SK-N-SH treated with all-trans-retinoic acid at 6 μM for 48 hours (cell line): ENCODE data around the gene CBFA2T3.

Experiments used
- ATAC-seq: fragments of 200-7000 bp; cut with Tn5 transposase; 3 replicates; pipeline ENCODE4 v1.9.1; 2020; ENCODE audit warnings: mild to moderate bottlenecking, moderate library complexity
- ARNTL ChIP-seq: fragments of 450-650 bp; formaldehyde crosslinking; IDR thresholded peaks from 2 replicates; pipeline ENCODE4 v1.5.0; 2020; ENCODE audit warnings: low read depth, mild to moderate bottlenecking, moderate library complexity, borderline replicate concordance
- BACH2 ChIP-seq: fragments of 250-450 bp; sonication (Bioruptor Pico); IDR thresholded peaks from 2 replicates; pipeline ENCODE4 v1.9.0; 2021; ENCODE audit warnings: mild to moderate bottlenecking, borderline replicate concordance
- CREB5 ChIP-seq: fragments of 250-450 bp; sonication (Bioruptor Pico); IDR thresholded peaks from 2 replicates; pipeline ENCODE4 v1.5.1; 2020; ENCODE audit warnings: low read depth, mild to moderate bottlenecking, moderate library complexity
- CSDC2 ChIP-seq: fragments of 250-450 bp; sonication (Bioruptor Pico); IDR thresholded peaks from 2 replicates; pipeline ENCODE4 v1.5.0; 2020; ENCODE audit warnings: mild to moderate bottlenecking, moderate library complexity
- CSRNP3 ChIP-seq: fragments of 250-450 bp; sonication (Bioruptor Pico); IDR thresholded peaks from 2 replicates; pipeline ENCODE4 v1.5.1; 2021; ENCODE audit warnings: mild to moderate bottlenecking, moderate library complexity
- ESRRG ChIP-seq: fragments of 250-450 bp; sonication (Bioruptor Pico); IDR thresholded peaks from 2 replicates; pipeline ENCODE4 v1.6.1; 2021; ENCODE audit warnings: mild to moderate bottlenecking
- GLIS3 ChIP-seq: fragments of 250-450 bp; sonication (Bioruptor Pico); IDR thresholded peaks from 2 replicates; pipeline ENCODE4 v1.5.0; 2020; ENCODE audit warnings: mild to moderate bottlenecking, moderate library complexity
- ISL1 ChIP-seq: fragments of 250-450 bp; sonication (Bioruptor Pico); IDR thresholded peaks from 2 replicates; pipeline ENCODE4 v2.1.2; 2022; ENCODE audit warnings: mild to moderate bottlenecking, moderate library complexity
- PATZ1 ChIP-seq: fragments of 250-450 bp; sonication (Bioruptor Pico); IDR thresholded peaks from 2 replicates; pipeline ENCODE4 v1.8.0; 2020; ENCODE audit warnings: mild to moderate bottlenecking, moderate library complexity, borderline replicate concordance
- PPARA ChIP-seq: fragments of 250-450 bp; sonication (Bioruptor Pico); IDR thresholded peaks from 2 replicates; pipeline ENCODE4 v1.5.0; 2020; ENCODE audit warnings: mild to moderate bottlenecking, borderline replicate concordance
- RARB ChIP-seq: fragments of 250-450 bp; sonication (Bioruptor Pico); IDR thresholded peaks from 2 replicates; pipeline ENCODE4 v1.8.0; 2021; ENCODE audit warnings: mild to moderate bottlenecking, moderate library complexity
- SNAI2 ChIP-seq: fragments of 250-450 bp; sonication (Bioruptor Pico); IDR thresholded peaks from 2 replicates; pipeline ENCODE4 v1.5.0; 2020; ENCODE audit warnings: mild to moderate bottlenecking, moderate library complexity
- TCF4 ChIP-seq: fragments of 250-450 bp; sonication (Bioruptor Pico); IDR thresholded peaks from 2 replicates; pipeline ENCODE4 v1.8.0; 2021; ENCODE audit warnings: mild to moderate bottlenecking, moderate library complexity, borderline replicate concordance
- TOX ChIP-seq: fragments of 250-450 bp; sonication (Bioruptor Pico); IDR thresholded peaks from 2 replicates; pipeline ENCODE4 v1.8.0; 2021; ENCODE audit warnings: mild to moderate bottlenecking, moderate library complexity, borderline replicate concordance
- TSHZ2 ChIP-seq: fragments of 250-450 bp; sonication (Bioruptor Pico); IDR thresholded peaks from 2 replicates; pipeline ENCODE4 v1.5.0; 2020; ENCODE audit warnings: mild to moderate bottlenecking, moderate library complexity
- ZFP3 ChIP-seq: fragments of 250-450 bp; sonication (Bioruptor Pico); IDR thresholded peaks from 2 replicates; pipeline ENCODE4 v1.5.0; 2020; ENCODE audit warnings: mild to moderate bottlenecking, moderate library complexity
- ZFP30 ChIP-seq: fragments of 450-650 bp; formaldehyde crosslinking; IDR thresholded peaks from 2 replicates; pipeline ENCODE4 v1.5.0; 2022; ENCODE audit warnings: mild to moderate bottlenecking, moderate library complexity
- ZNF565 ChIP-seq: fragments of 450-650 bp; formaldehyde crosslinking; conservative IDR thresholded peaks from 2 replicates; pipeline ENCODE4 v1.5.0; 2020; ENCODE audit warnings: low read depth, mild to moderate bottlenecking, moderate library complexity
- ZNF70 ChIP-seq: fragments of 450-650 bp; formaldehyde crosslinking; IDR thresholded peaks from 2 replicates; pipeline ENCODE4 v1.5.0; 2020; ENCODE audit warnings: mild to moderate bottlenecking, moderate library complexity
- ZNF8 ChIP-seq: fragments of 450-650 bp; formaldehyde crosslinking; IDR thresholded peaks from 2 replicates; pipeline ENCODE4 v1.5.0; 2020; ENCODE audit warnings: mild to moderate bottlenecking, moderate library complexity

The CBFA2T3 gene

GRCh38 chr16:88927661-88928060 is 49.3 kb downstream of the CBFA2T3 start:
- no peak for ATAC-seq
- TF ChIP-seq GLIS3 (CRISPR knock-in tag) = no peak
- TF ChIP-seq ZNF70 (CRISPR knock-in tag) = no peak
- TF ChIP-seq ZNF565 (CRISPR knock-in tag) = no peak
- no peak for TF ChIP-seq ARNTL
- TF ChIP-seq PPARA (CRISPR knock-in tag) = no peak
- TF ChIP-seq SNAI2 = no peak
- no peak for TF ChIP-seq CSDC2 (CRISPR knock-in tag)
- no peak for TF ChIP-seq ESRRG (CRISPR knock-in tag)
- TF ChIP-seq ISL1 (CRISPR knock-in tag) = no peak

- TF ChIP-seq ZNF565 (CRISPR knock-in tag) (no peak), ARNTL (no peak), ZNF8 (CRISPR knock-in tag) (no peak), TCF4 (no peak), ZNF70 (CRISPR knock-in tag) (no peak), SNAI2 (no peak), ZFP30 (CRISPR knock-in tag) (no peak), ZFP3 (CRISPR knock-in tag) (no peak), TOX (CRISPR knock-in tag) (no peak), BACH2 (CRISPR knock-in tag) (no peak), PPARA (CRISPR knock-in tag) (no peak)
- TF ChIP-seq, all 23 proteins: peak for 0
- no peak for ATAC-seq
Measured at GRCh38 chr16:88927010-88927409, 50.0 kb downstream of the CBFA2T3 start.

GRCh38 chr16:88926374-88926990 is 50.5 kb downstream of the CBFA2T3 start:
- ATAC-seq = no peak

GRCh38 chr16:88925540-88925887 is 51.5 kb downstream of the CBFA2T3 start:
- no peak for ATAC-seq
- TF ChIP-seq TSHZ2 (no peak), BACH2 (CRISPR knock-in tag) (no peak), ZNF70 (CRISPR knock-in tag) (no peak), CREB5 (no peak), ESRRG (CRISPR knock-in tag) (no peak), ZFP30 (CRISPR knock-in tag) (no peak), ZNF565 (CRISPR knock-in tag) (no peak), RARB (no peak), CSRNP3 (no peak), TOX (CRISPR knock-in tag) (no peak)

More at GRCh38 chr16:88926374-88926990, 50.5 kb downstream of the CBFA2T3 start:
- TF ChIP-seq SNAI2 (no peak), ZNF70 (CRISPR knock-in tag) (no peak), GLIS3 (CRISPR knock-in tag) (no peak), ZFP3 (CRISPR knock-in tag) (no peak), CSDC2 (CRISPR knock-in tag) (no peak)

GRCh38 chr16:88924834-88925539 is 52.0 kb downstream of the CBFA2T3 start:
- peak; percentile 84 for ATAC-seq
- TF ChIP-seq ZNF70 (CRISPR knock-in tag) (no peak), PATZ1 (CRISPR knock-in tag) (0 out of 2 replicates have a peak, but pooled peaks have one; percentile 57)
